ENCODE measurements around the gene CDC20. TPM values are rescaled to one million over a fixed set of nuclear protein-coding genes. Genes with fewer than 3 reads are reported as not detected.
A peak's percentile ranks its signal among the peaks of the same experiment; 100 is the strongest.

The CDC20 gene
- total and polyA plus RNA-seq, 2 donors: 14.1 to 68.1 TPM

DNA sequence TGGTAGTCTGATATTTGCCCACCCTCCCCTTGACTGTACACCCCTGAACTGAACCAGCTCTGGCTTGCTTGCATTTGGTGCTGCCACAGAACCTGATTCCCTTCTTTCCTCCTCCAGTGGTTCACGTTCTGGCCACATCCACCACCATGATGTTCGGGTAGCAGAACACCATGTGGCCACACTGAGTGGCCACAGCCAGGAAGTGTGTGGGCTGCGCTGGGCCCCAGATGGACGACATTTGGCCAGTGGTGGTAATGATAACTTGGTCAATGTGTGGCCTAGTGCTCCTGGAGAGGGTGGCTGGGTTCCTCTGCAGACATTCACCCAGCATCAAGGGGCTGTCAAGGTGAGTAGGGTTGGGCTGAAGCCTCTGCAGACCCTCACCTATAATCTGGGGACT is 1.8 kb downstream of the CDC20 start:
- DNase-seq (ENCODE audit: low read depth in 6 of 9, low spot score in 9 of 9): no peak
- Histone ChIP-seq H3K4me1 (ENCODE audit: control insufficient read depth in 2 of 2, insufficient read depth in 2 of 2, low read length in 2 of 2) (peaks cover 19 to 27% of the 10 kb centered on the region in 2 donors), H3K4me3 (ENCODE audit: low read length in 2 of 2) (peak overlapping the region; percentile 28 to 74), H3K27me3 (ENCODE audit: control insufficient read depth in 2 of 2, insufficient read depth in 1 of 2, low read length in 1 of 2) (no peaks in the 10 kb centered on the region), H3K9me3 (ENCODE audit: control insufficient read depth in 2 of 2, insufficient read depth in 1 of 2, low read length in 1 of 2) (no peaks in the 10 kb centered on the region), H3K27ac (ENCODE audit: low read depth in 1 of 2, low read length in 1 of 2) (no peak overlapping the region), H3K36me3 (ENCODE audit: control insufficient read depth in 2 of 2, insufficient read depth in 2 of 2, low read length in 1 of 2) (peaks cover 44 to 53% of the 10 kb centered on the region in 2 donors)
- 93% methylated on average over 4 of the region's 4 CpGs for WGBS

DNA sequence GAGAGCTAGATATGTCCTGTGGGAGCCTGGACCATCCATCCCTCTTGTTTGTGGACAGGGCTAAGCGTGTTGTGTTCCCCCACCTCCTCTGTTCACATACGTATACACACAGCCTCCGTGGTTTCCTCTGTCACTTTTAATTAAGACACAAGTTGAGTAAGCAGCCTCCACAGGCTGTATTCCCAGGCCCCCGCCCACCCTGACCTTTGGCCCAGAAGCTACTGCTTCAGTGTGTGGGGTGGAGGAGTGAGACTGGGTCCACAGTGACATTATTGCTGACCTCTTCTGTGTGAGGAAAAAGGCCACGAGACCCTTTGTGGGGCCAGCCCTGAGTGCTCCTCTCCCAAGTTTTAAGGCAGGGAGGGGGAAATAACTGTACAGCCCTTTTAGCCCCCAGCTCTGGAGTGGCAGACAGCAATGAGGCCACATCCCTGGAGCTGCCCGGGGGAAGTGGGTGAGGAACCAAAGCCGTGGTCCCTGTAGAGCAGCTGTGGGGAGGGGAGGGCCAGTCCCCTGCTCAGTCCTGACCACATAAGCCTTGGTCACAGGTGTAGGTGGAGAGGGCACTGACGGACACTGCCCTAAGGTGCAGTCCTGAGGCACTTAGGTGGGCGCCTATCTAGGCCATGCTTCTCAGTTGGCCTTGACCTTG is 4.6 kb downstream of the CDC20 start:
- peaks cover 0 to 6% of the 10 kb centered on the region in 2 donors for H3K9me3 ChIP-seq (ENCODE audit: control insufficient read depth in 2 of 2, insufficient read depth in 1 of 2, low read length in 1 of 2)
- no peaks in the 10 kb centered on the region for H3K27me3 ChIP-seq (ENCODE audit: control insufficient read depth in 2 of 2, insufficient read depth in 1 of 2, low read length in 1 of 2)
- no peak for DNase-seq (ENCODE audit: low read depth in 6 of 9, low spot score in 9 of 9)
- H3K4me3 ChIP-seq (ENCODE audit: low read length in 2 of 2): no peak overlapping the region
- peaks cover 44 to 53% of the 10 kb centered on the region in 2 donors for H3K36me3 ChIP-seq (ENCODE audit: control insufficient read depth in 2 of 2, insufficient read depth in 2 of 2, low read length in 1 of 2)
- 94% methylated on average over 9 of the region's 9 CpGs for WGBS
- H3K27ac ChIP-seq (ENCODE audit: low read depth in 1 of 2, low read length in 1 of 2): no peak overlapping the region
- H3K4me1 ChIP-seq (ENCODE audit: control insufficient read depth in 2 of 2, insufficient read depth in 2 of 2, low read length in 2 of 2): peaks cover 19 to 41% of the 10 kb centered on the region in 2 donors

DNA sequence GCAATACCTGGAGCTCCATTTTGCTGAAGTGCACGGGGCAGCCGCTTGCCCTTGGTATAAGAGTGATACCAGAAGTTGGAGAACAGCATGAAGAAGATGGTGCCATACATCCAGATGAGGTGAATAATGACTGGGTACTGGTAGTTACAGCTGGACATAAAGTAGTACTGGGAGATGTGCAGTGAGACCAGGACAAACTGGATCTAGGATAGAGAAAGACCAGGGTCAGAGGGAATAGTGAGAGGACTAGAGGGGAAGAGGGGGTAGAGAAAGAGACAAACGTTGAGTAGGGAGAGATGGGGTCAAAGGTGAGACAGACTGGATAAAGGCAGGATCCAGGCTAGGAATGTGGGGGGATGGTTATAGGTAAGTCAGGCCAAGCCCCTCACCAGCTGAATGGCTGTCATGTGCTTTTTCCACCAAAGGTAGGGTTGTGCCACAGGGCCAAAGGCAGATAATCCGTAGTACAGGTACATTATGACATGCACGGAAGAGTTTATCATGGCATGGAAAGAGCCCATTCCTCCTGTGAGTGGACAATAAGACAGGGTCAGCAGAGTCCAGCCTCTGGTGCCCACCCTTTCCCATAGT is 5.2 kb downstream of the CDC20 start:
- peaks cover 44 to 53% of the 10 kb centered on the region in 2 donors for H3K36me3 ChIP-seq (ENCODE audit: control insufficient read depth in 2 of 2, insufficient read depth in 2 of 2, low read length in 1 of 2)
- H3K27ac ChIP-seq (ENCODE audit: low read depth in 1 of 2, low read length in 1 of 2): no peak overlapping the region
- WGBS: 94% methylated on average over 5 of the region's 5 CpGs
- H3K4me1 ChIP-seq (ENCODE audit: control insufficient read depth in 2 of 2, insufficient read depth in 2 of 2, low read length in 2 of 2): peaks cover 23 to 46% of the 10 kb centered on the region in 2 donors
- H3K9me3 ChIP-seq (ENCODE audit: control insufficient read depth in 2 of 2, insufficient read depth in 1 of 2, low read length in 1 of 2): peaks cover 0 to 6% of the 10 kb centered on the region in 2 donors
- H3K4me3 ChIP-seq (ENCODE audit: low read length in 2 of 2): no peak overlapping the region
- no peaks in the 10 kb centered on the region for H3K27me3 ChIP-seq (ENCODE audit: control insufficient read depth in 2 of 2, insufficient read depth in 1 of 2, low read length in 1 of 2)
- DNase-seq (ENCODE audit: low read depth in 6 of 9, low spot score in 9 of 9): no peak

DNA sequence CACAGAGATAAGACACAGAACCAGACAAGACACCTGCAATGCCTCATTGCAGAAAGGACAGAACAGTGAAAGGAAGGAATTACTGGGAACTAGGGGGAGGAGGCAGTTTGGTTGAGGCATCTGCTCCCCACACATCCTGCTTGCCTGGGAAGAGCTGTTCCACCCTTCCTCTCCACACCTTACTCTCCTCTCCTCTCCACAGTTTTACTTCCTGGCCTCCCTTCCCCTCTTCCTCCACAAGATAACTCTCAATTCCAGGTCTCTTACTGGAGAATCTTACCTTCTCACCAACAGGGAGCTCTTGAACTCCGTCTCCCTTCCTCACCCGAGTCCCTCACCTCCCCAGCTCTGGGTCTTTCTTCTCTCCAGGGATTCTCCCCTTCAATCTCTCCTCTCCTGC is 6.9 kb downstream of the CDC20 start:
- peaks cover 11 to 30% of the 10 kb centered on the region in 2 donors for H3K4me1 ChIP-seq (ENCODE audit: control insufficient read depth in 2 of 2, insufficient read depth in 2 of 2, low read length in 2 of 2)
- H3K9me3 ChIP-seq (ENCODE audit: control insufficient read depth in 2 of 2, insufficient read depth in 1 of 2, low read length in 1 of 2): peaks cover 0 to 6% of the 10 kb centered on the region in 2 donors
- H3K4me3 ChIP-seq (ENCODE audit: low read length in 2 of 2): no peak overlapping the region
- 96% methylated on average over 2 of the region's 2 CpGs for WGBS
- no peaks in the 10 kb centered on the region for H3K27me3 ChIP-seq (ENCODE audit: control insufficient read depth in 2 of 2, insufficient read depth in 1 of 2, low read length in 1 of 2)
- DNase-seq (ENCODE audit: low read depth in 6 of 9, low spot score in 9 of 9): no peak
- H3K36me3 ChIP-seq (ENCODE audit: control insufficient read depth in 2 of 2, insufficient read depth in 2 of 2, low read length in 1 of 2): peaks cover 39 to 45% of the 10 kb centered on the region in 2 donors
- H3K27ac ChIP-seq (ENCODE audit: low read depth in 1 of 2, low read length in 1 of 2): no peak overlapping the region

DNA sequence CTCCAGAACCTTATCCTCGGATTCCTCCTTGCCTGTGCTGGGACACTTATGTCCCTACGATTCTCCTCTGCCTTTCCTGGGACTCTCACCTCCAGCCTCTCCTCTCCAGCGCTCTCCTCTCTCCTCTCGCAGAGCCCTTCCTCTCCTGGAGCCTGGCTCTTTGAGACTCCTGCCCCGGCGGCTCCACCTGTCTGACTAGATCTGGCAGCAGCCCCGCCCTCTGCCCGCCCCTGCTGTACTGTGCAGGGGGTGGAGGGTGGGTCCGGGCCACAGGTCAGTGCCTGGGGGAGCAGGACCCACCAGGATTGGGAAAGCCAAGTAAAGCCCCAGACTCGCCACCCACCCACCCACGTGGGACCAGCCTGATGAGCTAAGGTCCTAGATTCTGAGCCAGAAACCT is 7.4 kb downstream of the CDC20 start:
- Histone ChIP-seq H3K4me3 (ENCODE audit: low read length in 2 of 2) (peak overlapping the region in 1 of 2 donors; percentile 74), H3K27me3 (ENCODE audit: control insufficient read depth in 2 of 2, insufficient read depth in 1 of 2, low read length in 1 of 2) (no peaks in the 10 kb centered on the region), H3K9me3 (ENCODE audit: control insufficient read depth in 2 of 2, insufficient read depth in 1 of 2, low read length in 1 of 2) (peaks cover 0 to 6% of the 10 kb centered on the region in 2 donors), H3K36me3 (ENCODE audit: control insufficient read depth in 2 of 2, insufficient read depth in 2 of 2, low read length in 1 of 2) (peaks cover 35 to 40% of the 10 kb centered on the region in 2 donors), H3K27ac (ENCODE audit: low read depth in 1 of 2, low read length in 1 of 2) (no peak overlapping the region), H3K4me1 (ENCODE audit: control insufficient read depth in 2 of 2, insufficient read depth in 2 of 2, low read length in 2 of 2) (peaks cover 11 to 25% of the 10 kb centered on the region in 2 donors)
- no peak for DNase-seq (ENCODE audit: low read depth in 6 of 9, low spot score in 9 of 9)
- WGBS: 91% methylated on average over 11 of the region's 11 CpGs

DNA sequence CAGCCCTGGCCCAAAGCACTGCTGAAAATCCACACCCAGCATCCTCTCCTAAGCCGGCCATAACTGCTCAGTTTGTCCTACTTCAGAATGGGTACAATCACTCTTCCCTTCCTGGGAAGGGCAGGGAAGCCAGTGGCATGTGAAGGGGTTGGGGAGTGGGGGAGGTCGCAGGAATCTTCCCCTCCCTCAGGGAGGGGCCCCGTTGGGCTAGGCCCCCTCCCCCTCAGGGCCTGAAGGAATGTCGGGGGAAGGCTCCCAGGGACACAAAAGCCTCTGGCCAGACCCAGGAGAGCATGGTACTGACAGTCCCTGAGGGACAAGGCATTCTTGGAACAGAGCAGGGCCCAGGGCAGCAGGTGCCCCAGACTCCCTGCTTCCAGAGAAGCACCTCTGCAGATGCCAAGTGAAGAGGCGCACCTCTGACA is 7.8 kb downstream of the CDC20 start:
- no peak for DNase-seq (ENCODE audit: low read depth in 6 of 9, low spot score in 9 of 9)
- Histone ChIP-seq H3K4me1 (ENCODE audit: control insufficient read depth in 2 of 2, insufficient read depth in 2 of 2, low read length in 2 of 2) (peaks cover 11 to 24% of the 10 kb centered on the region in 2 donors), H3K36me3 (ENCODE audit: control insufficient read depth in 2 of 2, insufficient read depth in 2 of 2, low read length in 1 of 2) (peaks cover 36% of the 10 kb centered on the region in 2 donors), H3K9me3 (ENCODE audit: control insufficient read depth in 2 of 2, insufficient read depth in 1 of 2, low read length in 1 of 2) (peaks cover 0 to 6% of the 10 kb centered on the region in 2 donors), H3K27ac (ENCODE audit: low read depth in 1 of 2, low read length in 1 of 2) (no peak overlapping the region), H3K4me3 (ENCODE audit: low read length in 2 of 2) (peak overlapping the region; percentile 61 to 74), H3K27me3 (ENCODE audit: control insufficient read depth in 2 of 2, insufficient read depth in 1 of 2, low read length in 1 of 2) (no peaks in the 10 kb centered on the region)
- WGBS: 62% methylated on average over 5 of the region's 5 CpGs

DNA sequence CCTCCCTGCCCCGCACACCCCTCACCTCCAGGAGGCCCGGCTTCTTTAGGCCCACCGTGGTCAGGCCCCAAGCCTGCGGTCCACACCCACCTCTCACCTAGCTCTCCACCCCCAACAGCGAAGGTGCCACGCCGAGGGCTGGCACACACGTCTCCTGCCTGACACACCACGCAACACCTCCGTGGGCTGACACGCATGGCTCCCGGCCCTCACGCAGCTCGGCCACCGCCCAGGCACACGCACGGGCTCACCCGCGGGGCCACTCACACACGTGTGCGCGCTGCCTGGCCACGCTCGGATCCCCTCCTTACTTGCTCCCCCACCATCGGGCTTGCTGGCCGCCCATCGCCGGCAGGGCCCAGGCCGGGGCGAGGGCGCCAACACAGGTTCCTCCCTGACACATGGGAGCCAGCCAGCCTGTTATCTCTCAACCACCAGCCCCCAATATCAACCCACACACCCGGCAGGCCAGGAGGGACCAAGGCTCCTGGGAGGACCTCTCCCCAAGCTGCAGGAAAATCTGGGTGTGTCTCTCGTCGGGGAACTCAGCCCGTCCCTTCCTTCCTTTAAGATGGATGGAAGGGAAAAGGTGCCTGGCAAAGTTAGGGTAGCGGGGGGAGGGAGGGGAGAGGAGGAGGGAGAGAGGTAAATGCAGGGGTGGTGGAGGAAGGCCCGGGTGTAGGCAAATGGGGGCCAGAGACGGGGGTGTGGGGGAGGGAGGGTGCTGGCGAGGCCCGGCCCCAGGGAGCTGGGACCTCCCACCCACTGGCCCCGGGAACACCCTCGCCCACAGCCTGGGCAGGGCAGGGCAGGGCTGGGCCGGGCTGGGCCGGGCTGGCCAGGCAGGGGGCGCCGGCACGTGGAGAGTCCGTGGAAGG is 8.5 kb downstream of the CDC20 start:
- H3K4me1 ChIP-seq (ENCODE audit: control insufficient read depth in 2 of 2, insufficient read depth in 2 of 2, low read length in 2 of 2): peaks cover 11 to 24% of the 10 kb centered on the region in 2 donors
- WGBS: 6% methylated on average over 48 of the region's 48 CpGs
- peak in 4 of 9 donors; percentile 18 to 41 (median 20) for DNase-seq (ENCODE audit: low read depth in 6 of 9, low spot score in 9 of 9)

DNA sequence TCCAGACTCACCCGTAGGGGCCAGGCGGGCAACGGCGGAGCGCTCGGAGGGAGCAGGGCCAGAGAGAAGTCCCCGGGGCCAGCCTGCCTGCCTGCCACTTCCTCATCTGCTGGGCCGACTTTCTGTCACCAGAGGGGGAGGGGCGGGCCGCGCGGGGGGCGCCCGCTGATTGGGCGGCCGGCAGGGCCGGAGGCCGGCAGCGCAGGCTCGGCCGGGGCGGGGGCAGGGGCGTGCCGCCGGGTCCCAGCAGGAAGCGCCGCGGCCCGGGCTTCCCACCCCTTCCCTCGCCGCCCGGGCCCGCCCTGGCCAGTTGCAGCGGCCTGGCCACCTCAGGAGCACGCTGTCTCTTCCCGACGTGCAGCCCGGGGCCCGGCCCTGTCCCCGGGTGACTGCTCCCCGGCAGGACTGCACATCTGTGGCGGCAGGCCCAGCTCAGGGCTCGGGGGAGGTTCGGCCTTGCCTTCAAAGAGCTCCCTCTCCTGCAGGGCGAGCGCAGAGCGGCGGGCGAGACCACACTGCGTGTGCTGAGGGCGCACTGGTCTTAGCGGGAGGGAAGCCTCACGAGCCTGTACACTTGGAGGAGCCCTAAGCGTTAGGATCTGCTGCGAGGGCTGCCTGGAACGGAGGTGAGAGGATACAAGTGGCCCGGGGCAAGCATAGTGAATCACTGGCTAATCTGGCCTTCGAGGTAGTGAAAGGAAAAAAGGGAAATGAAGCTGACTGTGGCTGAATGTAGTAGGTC is 9.3 kb downstream of the CDC20 start, which contains the start of gene ELOVL1:
ELOVL1 (minus strand) TSS at position 108 of the 742 bp plus-strand sequence. CDS start 2,402 bp downstream, outside the sequence.
- peaks cover 0 to 6% of the 10 kb centered on the region in 2 donors for H3K9me3 ChIP-seq (ENCODE audit: control insufficient read depth in 2 of 2, insufficient read depth in 1 of 2, low read length in 1 of 2)

More for the DNA sequence above, 8.5 kb downstream of the CDC20 start:
- peak overlapping the region; percentile 61 to 74 for H3K4me3 ChIP-seq (ENCODE audit: low read length in 2 of 2)
- peaks cover 30 to 33% of the 10 kb centered on the region in 2 donors for H3K36me3 ChIP-seq (ENCODE audit: control insufficient read depth in 2 of 2, insufficient read depth in 2 of 2, low read length in 1 of 2)
- H3K27me3 ChIP-seq (ENCODE audit: control insufficient read depth in 2 of 2, insufficient read depth in 1 of 2, low read length in 1 of 2): no peaks in the 10 kb centered on the region
- H3K27ac ChIP-seq (ENCODE audit: low read depth in 1 of 2, low read length in 1 of 2): peak overlapping the region in 1 of 2 donors; percentile 81
- H3K9me3 ChIP-seq (ENCODE audit: control insufficient read depth in 2 of 2, insufficient read depth in 1 of 2, low read length in 1 of 2): peaks cover 0 to 6% of the 10 kb centered on the region in 2 donors

More for the DNA sequence above, 9.3 kb downstream of the CDC20 start, which contains the start of gene ELOVL1:
- H3K4me3 ChIP-seq (ENCODE audit: low read length in 2 of 2): peak within 1 kb of the TSS; percentile 61 to 74
- H3K27ac ChIP-seq (ENCODE audit: low read depth in 1 of 2, low read length in 1 of 2): peak within 1 kb of the TSS; percentile 70 to 89
- peaks cover 22 to 28% of the 10 kb centered on the region in 2 donors for H3K36me3 ChIP-seq (ENCODE audit: control insufficient read depth in 2 of 2, insufficient read depth in 2 of 2, low read length in 1 of 2)
- DNase-seq (ENCODE audit: low read depth in 6 of 9, low spot score in 9 of 9): peak in 7 of 9 donors; percentile 36 to 84 (median 65)
- under 1% methylated on average over 56 of the region's 58 CpGs for WGBS
- H3K27me3 ChIP-seq (ENCODE audit: control insufficient read depth in 2 of 2, insufficient read depth in 1 of 2, low read length in 1 of 2): no peaks in the 10 kb centered on the region
- H3K4me1 ChIP-seq (ENCODE audit: control insufficient read depth in 2 of 2, insufficient read depth in 2 of 2, low read length in 2 of 2): peaks cover 11 to 24% of the 10 kb centered on the region in 2 donors

All from thymus (tissue), 11 donors.